ENCODE results near the gene LMNTD1.
"Not testable (repeated sequence)": the region's sequence is repeated elsewhere in the genome, so short reads cannot be mapped to it uniquely, and the experiment has no call there.

Gene LMNTD1

GRCh38 chr12:25426821-25427220 is 126.3 kb downstream of the LMNTD1 start:
- DNase-seq: not testable (repeated sequence)
